SK-N-SH (cell line): Measurements from ENCODE around the gene AGBL4. TPM values are rescaled to one million over a fixed set of nuclear protein-coding genes. Genes with fewer than 3 reads are reported as not detected.

ENCODE experiments used
- CTCF ChIA-PET: fragments of 300-600, 350-600 bp; formaldehyde crosslinking; extraction: SDS; loops from one replicate; lab custom pipeline; 2021; lab: Yijun Ruan, JAX
- POLR2A ChIA-PET: fragments of 350-600 bp; sonication (Branson Sonifier 250); formaldehyde crosslinking; extraction: SDS; loops from one replicate; lab custom pipeline; 2020; ENCODE audit warnings: antibody characterized with exemption, inconsistent platforms; lab: Yijun Ruan, JAX
- DNase-seq: peaks from one replicate; pipeline ENCODE4 v3.0.0; 2012
- H2AFZ ChIP-seq: fragments of 200-600 bp; sonication (generic); 2 replicates; pipeline ENCODE4 v1.8.1; 2016; ENCODE audit warnings: antibody characterized with exemption, mild to moderate bottlenecking, low read depth
- H3F3A ChIP-seq: fragments of 200-600 bp; sonication (generic); replicated peaks from 2 replicates; pipeline ENCODE3; 2016; ENCODE audit warnings: antibody characterized with exemption, mild to moderate bottlenecking; ENCODE audit not compliant: insufficient read depth
- H3K27ac ChIP-seq, 2 experiments: fragments of 200-500 bp in 1 of 2; fragments of 200-600 bp in 1 of 2; sonication (Bioruptor generic) in 1 of 2; sonication (generic), shearing (Covaris generic) in 1 of 2; 2 replicates each; pipeline versions ENCODE4 v1.5.1 to v1.6.1; 2014 to 2016; ENCODE audit warnings: low read depth in 2 of 2, inconsistent platforms in 1 of 2, low read length in 1 of 2, mild to moderate bottlenecking in 1 of 2, mixed read lengths in 1 of 2
- H3K27me3 ChIP-seq: fragments of 200-600 bp; sonication (generic), shearing (Covaris generic); 2 replicates; pipeline ENCODE4 v1.6.1; 2016; ENCODE audit warnings: mixed run types; ENCODE audit not compliant: insufficient read depth
- H3K36me3 ChIP-seq, 2 experiments: fragments of 200-500 bp in 1 of 2; fragments of 200-600 bp in 1 of 2; sonication (Bioruptor generic) in 1 of 2; sonication (generic) in 1 of 2; replicated peaks in 1 of 2; 2 replicates each; pipeline versions ENCODE3 to v1.5.1; 2014 to 2016; ENCODE audit warnings: low read length in 1 of 2, mild to moderate bottlenecking in 1 of 2; ENCODE audit not compliant: insufficient read depth in 2 of 2, control insufficient read depth in 1 of 2
- H3K4me1 ChIP-seq, 2 experiments: fragments of 200-500 bp in 1 of 2; fragments of 200-600 bp in 1 of 2; sonication (Bioruptor generic) in 1 of 2; sonication (generic), shearing (Covaris generic) in 1 of 2; 2 replicates each; pipeline versions ENCODE4 v1.5.1 to v1.6.1; 2014 to 2016; ENCODE audit warnings: low read depth in 1 of 2, low read length in 1 of 2, mixed run types in 1 of 2; ENCODE audit not compliant: insufficient read depth in 2 of 2, control insufficient read depth in 1 of 2
- H3K4me2 ChIP-seq: fragments of 200-600 bp; sonication (generic), shearing (Covaris generic); 2 replicates; pipeline ENCODE4 v1.6.1; 2017; ENCODE audit warnings: mixed run types
- H3K4me3 ChIP-seq, 2 experiments: fragments of 200-500 bp in 1 of 2; fragments of 200-600 bp in 1 of 2; sonication (Bioruptor generic) in 1 of 2; sonication (generic), shearing (Covaris generic) in 1 of 2; 2 replicates each; pipeline versions ENCODE4 v1.5.1 to v1.8.1; 2014 to 2016; ENCODE audit warnings: low read depth in 2 of 2, inconsistent platforms in 1 of 2, low read length in 1 of 2, mild to moderate bottlenecking in 1 of 2, mixed read lengths in 1 of 2, moderate library complexity in 1 of 2
- H3K79me2 ChIP-seq: fragments of 200-600 bp; sonication (generic); 2 replicates; pipeline ENCODE4 v1.8.1; 2017; ENCODE audit warnings: mild to moderate bottlenecking; ENCODE audit not compliant: insufficient read depth
- H3K9ac ChIP-seq: fragments of 200-600 bp; sonication (generic); 2 replicates; pipeline ENCODE4 v1.6.1; 2017; ENCODE audit warnings: mixed run types
- H3K9me2 ChIP-seq: fragments of 200-600 bp; sonication (generic); 2 replicates; pipeline ENCODE4 v1.6.1; 2017; ENCODE audit warnings: mixed run types
- H3K9me3 ChIP-seq: fragments of 200-600 bp; sonication (generic); 2 replicates; pipeline ENCODE4 v1.6.1; 2017; ENCODE audit warnings: mixed run types, mild to moderate bottlenecking, moderate library complexity
- H4K20me1 ChIP-seq: fragments of 200-600 bp; sonication (generic); 2 replicates; pipeline ENCODE4 v1.6.1; 2017; ENCODE audit warnings: mild to moderate bottlenecking, mixed run types; ENCODE audit not compliant: insufficient read depth
- CTCF ChIP-seq: fragments of 200-600 bp; sonication (generic); IDR thresholded peaks from 2 replicates; pipeline ENCODE4 v1.6.1; 2017; ENCODE audit warnings: antibody characterized with exemption, mild to moderate bottlenecking, moderate library complexity
- ELF1 ChIP-seq: IDR thresholded peaks from 2 replicates; pipeline ENCODE4 v1.4.0; 2012
- EZH2phosphoT487 ChIP-seq: fragments of 200-600 bp; sonication (generic); IDR thresholded peaks from 2 replicates; pipeline ENCODE4 v1.6.1; 2017; ENCODE audit warnings: low read depth, mixed run types, mild to moderate bottlenecking, antibody characterized with exemption, moderate library complexity, borderline replicate concordance
- FOSL2 ChIP-seq: IDR thresholded peaks from 2 replicates; pipeline ENCODE4 v1.4.0; 2012; ENCODE audit warnings: low read depth, mild to moderate bottlenecking, moderate library complexity, borderline replicate concordance
- FOXM1 ChIP-seq: IDR thresholded peaks from 2 replicates; pipeline ENCODE4 v1.4.0; 2012; ENCODE audit warnings: low read depth, mild to moderate bottlenecking
- GABPA ChIP-seq: IDR thresholded peaks from 2 replicates; pipeline ENCODE4 v1.4.0; 2012; ENCODE audit warnings: low read depth, mild to moderate bottlenecking
- GATA2 ChIP-seq: sonication (generic); formaldehyde crosslinking; IDR thresholded peaks from 2 replicates; pipeline ENCODE4 v1.5.0; 2020; ENCODE audit warnings: mild to moderate bottlenecking, missing genetic modification reagents
- JUND ChIP-seq: IDR thresholded peaks from 2 replicates; pipeline ENCODE4 v1.4.0; 2012
- MAX ChIP-seq: IDR thresholded peaks from 2 replicates; pipeline ENCODE4 v1.4.0; 2012; ENCODE audit warnings: low read depth
- MEF2A ChIP-seq: IDR thresholded peaks from 2 replicates; pipeline ENCODE4 v1.4.0; 2012; ENCODE audit warnings: low read depth, borderline replicate concordance
- MXI1 ChIP-seq: IDR thresholded peaks from 2 replicates; pipeline ENCODE4 v1.6.1; 2012; ENCODE audit warnings: mild to moderate bottlenecking, low read depth, low read length, improper control_type of control experiment
- RCOR1 ChIP-seq: fragments of 150-350 bp; IDR thresholded peaks from 2 replicates; pipeline ENCODE4 v1.6.1; 2017; ENCODE audit warnings: antibody characterized with exemption, low read length
- RXRA ChIP-seq: IDR thresholded peaks from 2 replicates; pipeline ENCODE4 v1.4.0; 2012; ENCODE audit warnings: low read depth, mild to moderate bottlenecking, borderline replicate concordance
- SIN3A ChIP-seq: IDR thresholded peaks from 2 replicates; pipeline ENCODE4 v1.6.1; 2012; ENCODE audit warnings: low read depth, mild to moderate bottlenecking, low read length, moderate library complexity, borderline replicate concordance
- SMC3 ChIP-seq: IDR thresholded peaks from 2 replicates; pipeline ENCODE4 v1.6.1; 2012; ENCODE audit warnings: low read depth, low read length, improper control_type of control experiment
- USF1 ChIP-seq: IDR thresholded peaks from 2 replicates; pipeline ENCODE4 v1.4.0; 2012; ENCODE audit warnings: low read depth, borderline replicate concordance
- YY1 ChIP-seq: IDR thresholded peaks from 2 replicates; pipeline ENCODE4 v1.4.0; 2012; ENCODE audit warnings: low read depth, mild to moderate bottlenecking
- WGBS: methylation state at CpG from one replicate; pipeline ENCODE4 v1.1.6; 2017; ENCODE audit warnings: low lambda C conversion rate; 5-methylcytosine and 5-hydroxymethylcytosine counted together
- polyA plus RNA-seq, 3 experiments: library from polyadenylated mRNA; depleted of rRNA; stranded (reverse); fragments of >200 nt; gene quantifications; 2 replicates each; pipeline ENCODE4 v1.2.3, GENCODE V29; 2012

The AGBL4 gene
- polyA plus RNA-seq, 1 of the 3 experiments (the other 2 are of a cell fraction) = 0.07 TPM

GRCh38 chr1:49364676-49365075, 659.1 kb downstream of the AGBL4 start:
- Histone ChIP-seq H3K9me2 (no peaks in the 10 kb centered on the region), H3K4me1 (no peaks in the 10 kb centered on the region; a peak in 1 of 4 replicates), H3K27me3 (no peaks in the 10 kb centered on the region), H3K4me3 (no peak overlapping the region), H3K36me3 (no peaks in the 10 kb centered on the region), H4K20me1 (no peaks in the 10 kb centered on the region), H3K9ac (no peak overlapping the region), H3K27ac (no peak overlapping the region), H3F3A (no peaks in the 10 kb centered on the region), H3K4me2 (no peak overlapping the region), H3K79me2 (no peaks in the 10 kb centered on the region), H2AFZ (peak overlapping the region; percentile 47; the same call in 1 of the 2 replicates), H3K9me3 (no peaks in the 10 kb centered on the region)
- DNase-seq = no peak
- TF ChIP-seq ELF1 (no peak), USF1 (no peak), MAX (no peak), GATA2 (CRISPR knock-in tag) (no peak), JUND (peak; percentile 52; the same call in 1 of the 2 replicates), FOSL2 (peak; percentile 44; the same call in 1 of the 2 replicates)
- ChIA-PET POLR2A (no interaction called here), CTCF (no interaction called here)
- WGBS = 76% methylated on average over 7 of the region's 7 CpGs

- ChIA-PET POLR2A (no interaction called here), CTCF (no interaction called here)
- no peak for TF ChIP-seq FOXM1
- TF ChIP-seq ELF1 = no peak
- no peak for TF ChIP-seq MXI1
- no peak for TF ChIP-seq GABPA
- no peak for TF ChIP-seq RXRA
- no peak for TF ChIP-seq EZH2phosphoT487
- TF ChIP-seq SIN3A = no peak
- no peak for TF ChIP-seq MEF2A
- no peak for TF ChIP-seq RCOR1
- TF ChIP-seq SMC3 = no peak
- no peak for TF ChIP-seq CTCF
- no peak for TF ChIP-seq YY1
- WGBS = 50% methylated on average over 1 of the region's 1 CpG
- Histone ChIP-seq H3K79me2 (no peaks in the 10 kb centered on the region), H3K4me3 (no peak overlapping the region), H3F3A (no peaks in the 10 kb centered on the region), H2AFZ (no peak overlapping the region), H4K20me1 (no peaks in the 10 kb centered on the region), H3K9me3 (no peaks in the 10 kb centered on the region), H3K27me3 (no peaks in the 10 kb centered on the region), H3K27ac (no peak overlapping the region), H3K4me2 (no peak overlapping the region), H3K9me2 (no peaks in the 10 kb centered on the region), H3K36me3 (no peaks in the 10 kb centered on the region), H3K9ac (no peak overlapping the region), H3K4me1 (peaks cover 0 to 3% of the 10 kb centered on the region in 2 experiments; a peak in 2 of 4 replicates)
- no peak for DNase-seq
Measured at GRCh38 chr1:49363628-49364027, 660.1 kb downstream of the AGBL4 start.
